SK-MEL-5 (cell line): ENCODE results near the gene PPP1R9B. TPM values are rescaled to one million over a fixed set of nuclear protein-coding genes. Genes with fewer than 3 reads are reported as not detected.

Source experiments
- DNase-seq: peaks from one replicate; pipeline ENCODE4 v3.0.0-alpha.2; 2016; ENCODE audit warnings: low read depth, low spot score
- in situ Hi-C: cut with HindIII; loops from 2 replicates; pipeline ENCODE4 v1.10.0; 2016; ENCODE audit warnings: low sequenced_read_pairs, high pct_unique_total_duplicates, low pct_unique_long_range_greater_than_20kb
- total RNA-seq: library from RNA; depleted of rRNA; stranded (reverse); fragments of >200 nt; shearing (Covaris generic); gene quantifications from 2 replicates; pipeline ENCODE4 v1.2.3, GENCODE V29; 2014

Gene PPP1R9B
- total RNA-seq, 1 experiment from 2014 or later, result 36.2 TPM

- in situ Hi-C loops, result no loop called here
- no peak for DNase-seq
Observed at GRCh38 chr17:50108556-50108955, 41.9 kb downstream of the PPP1R9B start.

- in situ Hi-C loops, result no loop called here
- no peak for DNase-seq
Observed at GRCh38 chr17:50107790-50108414, 42.6 kb downstream of the PPP1R9B start.

- in situ Hi-C loops, result no loop called here
- DNase-seq, result no peak
Observed at GRCh38 chr17:50106393-50107131, 43.9 kb downstream of the PPP1R9B start.

GRCh38 chr17:50105811-50106210 lies 44.7 kb downstream of the PPP1R9B start:
- DNase-seq, result no peak

DNA sequence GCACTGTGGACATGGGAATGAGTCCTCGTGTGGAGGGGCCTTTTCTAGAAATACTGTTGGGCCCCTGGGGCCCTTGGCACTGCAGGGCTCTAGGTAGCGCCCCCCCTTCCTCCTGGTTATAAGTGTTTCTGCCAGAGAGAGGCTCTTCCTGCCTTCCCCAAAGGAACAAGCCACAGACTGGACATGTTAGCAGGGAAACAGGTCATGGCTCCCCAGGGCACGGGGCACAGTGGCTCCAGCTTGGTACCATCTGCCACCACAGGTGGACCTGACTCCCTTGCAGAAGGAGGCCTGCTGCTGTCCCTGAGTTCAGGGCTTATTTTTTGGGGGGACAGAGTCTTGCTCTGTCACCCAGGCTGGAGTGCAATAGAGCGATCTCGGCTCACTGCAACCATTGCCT lies 46.5 kb downstream of the PPP1R9B start:
- no peak for DNase-seq
- in situ Hi-C loops, result no loop called here

More at GRCh38 chr17:50105811-50106210, 44.7 kb downstream of the PPP1R9B start:
- in situ Hi-C loops, result no loop called here

GRCh38 chr17:50103252-50103651 lies 47.2 kb downstream of the PPP1R9B start:
- in situ Hi-C loops, result no loop called here
- no peak for DNase-seq

GRCh38 chr17:50102164-50102991 lies 48.1 kb downstream of the PPP1R9B start:
- in situ Hi-C loops, result no loop called here
- DNase-seq, result no peak

DNA sequence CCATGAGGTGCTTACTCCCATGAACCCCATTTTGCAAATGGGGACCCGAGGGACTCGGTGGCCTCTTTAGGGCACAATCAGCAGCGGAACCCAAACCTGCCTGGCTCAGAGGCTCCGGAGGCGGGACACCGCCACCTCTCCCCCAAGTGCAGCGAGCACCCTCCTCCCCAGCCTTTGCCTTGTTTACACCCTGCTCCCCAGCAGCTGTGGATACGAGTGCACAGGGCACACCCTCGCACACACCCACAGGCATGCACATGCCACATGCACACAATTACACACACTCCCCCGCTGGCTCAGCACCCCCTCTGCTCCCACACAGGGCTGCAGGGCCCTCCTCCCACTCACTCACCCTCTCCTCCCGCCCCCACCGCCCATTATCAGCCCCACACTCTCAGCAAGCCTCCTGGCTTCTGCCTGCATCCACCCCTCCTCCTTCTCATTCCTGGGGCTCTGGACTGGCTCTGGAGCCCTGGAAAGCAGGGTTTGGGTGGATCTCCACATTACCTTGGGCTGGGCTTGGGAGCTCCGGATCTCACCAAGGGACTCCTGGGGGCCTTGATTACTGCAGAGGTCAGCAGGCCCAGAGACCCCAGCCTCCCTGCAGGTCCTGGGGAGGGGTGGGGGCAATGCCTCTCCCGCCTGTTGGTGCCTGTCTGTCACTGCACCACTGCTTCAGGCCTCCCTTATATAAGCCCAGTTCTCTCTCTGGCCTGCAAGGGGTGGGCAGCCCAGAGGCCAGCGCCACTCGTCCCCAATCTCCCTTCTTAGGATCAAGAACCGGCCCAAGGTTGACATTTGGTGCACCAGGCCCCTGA lies 48.9 kb downstream of the PPP1R9B start:
- DNase-seq, result no peak

DNA sequence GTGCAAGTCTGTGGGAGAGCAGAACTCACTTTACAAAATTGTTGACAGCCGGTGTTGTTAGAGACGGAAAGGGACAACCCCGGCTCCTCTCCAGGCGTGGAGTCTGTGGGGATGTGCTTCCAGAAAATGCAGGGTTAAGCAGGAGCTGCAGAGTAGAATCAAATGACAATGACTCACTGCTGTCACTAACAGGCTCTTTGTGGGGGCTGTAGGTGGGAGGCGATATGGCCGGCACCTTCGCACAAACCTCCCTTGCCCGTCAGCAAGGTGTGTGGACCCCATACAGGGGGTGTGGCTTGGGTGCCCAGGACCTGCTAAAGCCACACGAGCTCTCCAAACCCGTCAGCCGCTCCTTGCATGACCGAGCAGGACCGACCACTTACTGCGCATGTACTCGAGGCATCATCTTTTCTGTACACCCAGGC lies 49.5 kb downstream of the PPP1R9B start:
- no peak for DNase-seq
- in situ Hi-C loops, result no loop called here

More for the DNA sequence above, 48.9 kb downstream of the PPP1R9B start:
- in situ Hi-C loops, result no loop called here

DNA sequence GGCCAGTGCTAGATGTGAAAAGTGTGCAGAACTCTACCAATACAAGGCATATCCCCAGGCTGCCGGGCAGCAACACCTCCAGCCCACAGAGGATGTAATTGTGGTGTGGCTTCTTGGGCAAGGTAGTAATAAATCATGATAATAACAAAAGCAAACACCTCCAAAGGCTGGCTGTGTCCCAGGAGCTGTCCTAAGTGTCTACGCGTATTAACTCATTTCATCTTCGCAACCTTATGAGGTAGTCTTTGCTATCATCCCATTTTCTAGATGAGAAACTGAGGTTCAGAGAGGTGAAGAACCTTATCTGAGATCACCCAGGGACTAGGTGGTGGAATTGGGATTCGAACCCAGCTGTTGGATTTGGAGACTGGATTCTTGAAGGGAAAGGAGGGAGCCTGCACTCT lies 50.0 kb downstream of the PPP1R9B start:
- no peak for DNase-seq
- in situ Hi-C loops, result no loop called here

GRCh38 chr17:50099003-50099402 lies 51.5 kb downstream of the PPP1R9B start:
- in situ Hi-C loops, result no loop called here
- no peak for DNase-seq

GRCh38 chr17:50098583-50098982 lies 51.9 kb downstream of the PPP1R9B start:
- DNase-seq, result no peak
- in situ Hi-C loops, result no loop called here

- no peak for DNase-seq
- in situ Hi-C loops, result no loop called here
Observed at GRCh38 chr17:50097926-50098325, 52.6 kb downstream of the PPP1R9B start.

DNA sequence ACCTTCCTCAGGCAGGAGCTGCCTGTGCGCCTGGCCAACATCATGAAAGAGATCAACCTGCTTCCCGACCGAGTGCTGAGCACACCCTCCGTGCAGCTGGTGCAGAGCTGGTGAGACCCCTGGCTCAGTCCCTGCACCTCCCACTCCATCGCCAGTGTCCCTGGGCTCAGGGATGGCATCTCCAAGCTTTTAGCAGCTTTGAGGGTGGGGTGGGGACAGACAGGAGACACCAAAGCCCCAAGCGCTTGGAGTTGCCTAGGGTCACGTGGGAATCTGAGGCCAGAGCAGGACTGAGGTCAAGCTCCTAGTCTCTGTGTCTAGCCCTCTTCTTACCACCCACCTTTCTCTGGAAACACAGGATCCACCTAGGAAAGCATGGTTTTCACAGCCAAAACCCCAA lies 53.0 kb downstream of the PPP1R9B start:
- DNase-seq, result no peak
- in situ Hi-C loops, result no loop called here

- in situ Hi-C loops, result no loop called here
- no peak for DNase-seq
Observed at GRCh38 chr17:50096758-50097157, 53.7 kb downstream of the PPP1R9B start.

DNA sequence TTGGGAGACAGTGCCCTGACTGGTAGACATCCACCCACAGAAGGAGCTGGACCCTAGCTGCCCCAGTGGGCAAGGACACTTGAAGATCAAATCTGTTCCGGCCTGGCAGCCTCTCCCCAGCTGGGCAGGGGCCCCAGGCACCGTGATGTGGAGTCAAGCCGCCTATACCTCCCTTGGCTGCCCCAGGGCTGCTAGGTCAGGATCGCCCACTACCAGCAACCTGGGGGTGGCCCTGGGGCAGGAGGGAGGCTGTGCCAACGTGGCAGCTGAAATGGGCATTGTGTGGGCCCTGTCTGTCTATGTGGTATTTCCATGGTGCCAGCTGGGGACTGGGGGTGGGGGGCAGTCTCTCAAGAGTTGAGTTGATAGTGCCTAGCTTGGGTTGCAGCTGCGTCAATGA lies 54.4 kb downstream of the PPP1R9B start:
- no peak for DNase-seq
- in situ Hi-C loops, result no loop called here

GRCh38 chr17:50095626-50096037 lies 54.8 kb downstream of the PPP1R9B start:
- in situ Hi-C loops, result no loop called here
- DNase-seq, result no peak
